Sigmoid colon (tissue), 7 donors: ENCODE results near the gene NLGN4X. TPM values are rescaled to one million over a fixed set of nuclear protein-coding genes. Genes with fewer than 3 reads are reported as not detected.

Experiments used
- DNase-seq: peaks from one replicate; pipeline ENCODE4 v3.0.0-alpha.2; 2019
- H3K27ac ChIP-seq, 4 donors: fragments of 200-600 bp; sonication (generic); one replicate each; pipeline ENCODE4 v1.5.1; 2016 to 2019; ENCODE audit warnings: mild to moderate bottlenecking in 1 of 4
- H3K27me3 ChIP-seq, 3 donors: fragments of 200-600 bp; sonication (generic); one replicate each; pipeline ENCODE4 v1.5.1; 2019; ENCODE audit warnings: mild to moderate bottlenecking in 1 of 3
- H3K36me3 ChIP-seq, 4 donors: fragments of 200-600 bp; sonication (generic); one replicate each; pipeline ENCODE4 v1.5.1; 2016 to 2019
- H3K4me1 ChIP-seq, 4 donors: fragments of 200-600 bp; sonication (generic); one replicate each; pipeline ENCODE4 v1.5.1; 2017 to 2019
- H3K4me3 ChIP-seq, 4 donors: fragments of 200-600 bp; sonication (generic); one replicate each; pipeline ENCODE4 v1.5.1; 2017 to 2019; ENCODE audit warnings: mild to moderate bottlenecking in 2 of 4, moderate library complexity in 1 of 4
- H3K9me3 ChIP-seq, 4 donors: fragments of 200-600 bp in 3 of 4; sonication (generic) in 3 of 4; one replicate each; pipeline versions ENCODE4 v1.5.1 to v1.6.1; 2013 to 2019
- CTCF ChIP-seq, 4 experiments: fragments of 450-650 bp in 3 of 4; fragments of 200-600 bp in 1 of 4; IDR thresholded peaks; one replicate each; pipeline ENCODE4 v1.5.1; 2016 to 2019; ENCODE audit warnings: antibody characterized with exemption in 4 of 4, mild to moderate bottlenecking in 3 of 4, moderate library complexity in 2 of 4
- EP300 ChIP-seq, 4 donors: sonication (generic); formaldehyde crosslinking; IDR thresholded peaks; one replicate each; pipeline ENCODE4 v1.6.1; 2017; ENCODE audit warnings: antibody characterized with exemption in 4 of 4
- POLR2A ChIP-seq, 2 donors: fragments of 450-650 bp; IDR thresholded peaks; one replicate each; pipeline ENCODE4 v1.6.1; 2016; ENCODE audit warnings: antibody characterized with exemption in 2 of 2, mild to moderate bottlenecking in 2 of 2, moderate library complexity in 2 of 2
- POLR2AphosphoS5 ChIP-seq, 4 donors: sonication (generic); formaldehyde crosslinking; IDR thresholded peaks; one replicate each; pipeline ENCODE4 v1.6.1; 2017; ENCODE audit warnings: antibody characterized with exemption in 4 of 4
- WGBS, 2 donors: extraction: QIAGEN DNeasy Blood & Tissue Kit; methylation state at CpG; one replicate each; pipeline ENCODE4 v1.1.7; 2013; 5-methylcytosine and 5-hydroxymethylcytosine counted together
- intact Hi-C: fragments of 100-400 bp; cut with DNase I; formaldehyde crosslinking; loops from one replicate; pipeline ENCODE4 v1.15.1; 2023
- polyA plus RNA-seq, 3 donors: library from polyadenylated mRNA; stranded (reverse); fragments of 200-250 nt; gene quantifications; one replicate each; pipeline ENCODE4 v1.2.3, GENCODE V29; 2013
- total RNA-seq, 4 donors: library from RNA; depleted of rRNA; stranded (reverse); fragments of >200 nt; gene quantifications; one replicate each; pipeline ENCODE4 v1.1.0, GENCODE V29; 2016
- donor health status: healthy with polysubstance abuse.
- donor health status: Bipolar disorder and iron deficiency.
- donor health status: healthy.

The NLGN4X gene
- total and polyA plus RNA-seq, 7 donors, result under 0.01 to 6.4 (median 4.0) TPM; not detected in 1

- no peaks in the 10 kb centered on the region for H3K36me3 ChIP-seq
- no peak overlapping the region for H3K27ac ChIP-seq
- no peaks in the 10 kb centered on the region for H3K4me1 ChIP-seq
- no peak for TF ChIP-seq POLR2AphosphoS5 (IDR thresholded peaks at IDR 0.05)
- no peak for TF ChIP-seq POLR2A (IDR thresholded peaks at IDR 0.05)
- TF ChIP-seq CTCF (IDR thresholded peaks at IDR 0.05), result no peak
- TF ChIP-seq EP300 (IDR thresholded peaks at IDR 0.05), result no peak
- H3K4me3 ChIP-seq, result no peak overlapping the region
- H3K27me3 ChIP-seq, result no peaks in the 10 kb centered on the region
- intact Hi-C loops, result no loop called here
- 45 to 62% methylated on average over 2 of the region's 2 CpGs for WGBS, 2 donors
- DNase-seq, result no peak
- no peaks in the 10 kb centered on the region for H3K9me3 ChIP-seq
These were observed 29.2 kb downstream of the NLGN4X start for GRCh38 chrX:6199486-6199885.

DNA sequence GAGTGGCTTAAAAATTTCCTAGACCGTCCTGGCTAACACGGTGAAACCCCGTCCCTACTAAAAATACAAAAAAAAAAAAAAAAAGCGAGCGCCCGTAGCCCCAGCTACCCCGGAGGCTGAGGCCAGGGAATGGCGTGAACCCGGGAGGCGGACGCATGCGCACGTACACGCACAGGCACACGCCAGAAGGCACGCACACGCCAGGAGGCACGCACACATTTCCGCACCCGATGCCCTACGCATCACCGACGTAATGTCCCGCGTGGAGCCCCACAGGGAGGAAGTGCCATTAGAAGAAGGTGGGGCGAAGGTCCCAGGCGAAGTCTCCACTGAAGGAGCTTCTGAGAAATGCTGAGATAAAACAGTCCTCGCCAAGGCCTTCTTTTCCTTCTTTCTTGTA is 41.4 kb downstream of the NLGN4X start:
- no peaks in the 10 kb centered on the region for H3K36me3 ChIP-seq
- intact Hi-C loops, result no loop called here
- H3K9me3 ChIP-seq, result no peaks in the 10 kb centered on the region
- 95 to 96% methylated on average over 28 of the region's 28 CpGs for WGBS, 2 donors
- no peak overlapping the region for H3K27ac ChIP-seq
- TF ChIP-seq POLR2AphosphoS5 (IDR thresholded peaks at IDR 0.05) (no peak), EP300 (IDR thresholded peaks at IDR 0.05) (no peak)
- H3K4me3 ChIP-seq, result no peak overlapping the region
- no peaks in the 10 kb centered on the region for H3K4me1 ChIP-seq
- no peak for DNase-seq
- H3K27me3 ChIP-seq, result no peaks in the 10 kb centered on the region

DNA sequence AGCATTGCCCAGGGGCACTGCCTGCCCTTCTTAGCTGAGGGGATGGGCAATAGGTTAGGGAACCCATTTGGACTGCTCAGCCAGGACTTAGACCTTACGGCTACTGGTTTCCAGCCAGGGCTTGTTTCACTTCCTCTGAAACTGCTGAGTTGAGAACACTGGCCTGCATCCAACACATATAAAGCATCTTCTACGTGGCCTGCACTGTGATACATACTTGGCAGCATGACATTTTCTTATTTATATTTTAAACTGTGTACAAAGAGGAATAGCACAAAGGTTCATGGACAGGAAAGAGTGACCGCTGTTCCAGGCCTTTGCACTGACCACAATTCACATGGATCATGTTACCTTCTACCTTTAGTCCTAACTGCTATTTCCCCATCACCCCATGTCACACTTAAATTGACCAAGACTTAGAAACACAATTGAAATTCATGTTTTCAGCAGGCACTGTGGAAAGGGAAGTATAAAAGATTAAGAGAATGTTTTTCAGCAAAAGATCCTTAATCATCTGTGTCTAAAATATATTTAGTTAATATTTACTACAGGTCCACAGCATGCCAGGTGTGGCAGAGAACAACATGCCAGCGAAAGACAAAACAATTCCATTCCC is 43.7 kb downstream of the NLGN4X start:
- 28 to 40% methylated on average over 4 of the region's 4 CpGs for WGBS, 2 donors
- no peak overlapping the region for H3K4me3 ChIP-seq
- H3K27ac ChIP-seq, result no peak overlapping the region
- no peak for DNase-seq
- TF ChIP-seq CTCF (IDR thresholded peaks at IDR 0.05), result no peak
- TF ChIP-seq POLR2AphosphoS5 (IDR thresholded peaks at IDR 0.05), result peak in 1 of 4 donors; percentile 12
- H3K9me3 ChIP-seq, result no peaks in the 10 kb centered on the region
- H3K36me3 ChIP-seq, result no peaks in the 10 kb centered on the region
- no peaks in the 10 kb centered on the region for H3K4me1 ChIP-seq
- intact Hi-C loops, result no loop called here
- no peaks in the 10 kb centered on the region for H3K27me3 ChIP-seq

DNA sequence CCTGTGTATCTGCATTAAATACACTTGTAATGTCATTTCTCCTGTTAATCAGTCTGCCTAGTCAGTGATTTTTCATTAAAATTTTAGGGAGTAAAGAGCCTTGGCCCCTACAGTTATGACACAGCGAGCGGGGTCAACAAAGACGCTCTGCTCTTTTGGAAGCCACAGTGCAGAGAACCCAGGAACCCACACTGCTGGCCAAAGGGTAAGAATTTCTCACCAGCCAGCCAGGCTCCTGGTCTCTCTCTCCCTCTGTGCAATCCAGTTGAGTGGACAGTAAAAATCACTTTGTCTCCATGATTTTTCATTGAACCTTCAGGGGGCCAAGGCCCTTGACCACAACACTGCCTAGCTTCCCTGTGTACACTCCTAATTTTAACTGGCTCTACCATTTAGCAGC is 52.8 kb downstream of the NLGN4X start:
- 99 to 100% methylated on average over 3 of the region's 3 CpGs for WGBS, 2 donors
- H3K4me1 ChIP-seq, result no peaks in the 10 kb centered on the region
- H3K27me3 ChIP-seq, result no peaks in the 10 kb centered on the region
- no peak for DNase-seq
- H3K27ac ChIP-seq, result no peak overlapping the region
- no peaks in the 10 kb centered on the region for H3K36me3 ChIP-seq
- intact Hi-C loops, result no loop called here
- H3K4me3 ChIP-seq, result no peak overlapping the region
- H3K9me3 ChIP-seq, result no peaks in the 10 kb centered on the region
- TF ChIP-seq EP300 (IDR thresholded peaks at IDR 0.05), result no peak
- no peak for TF ChIP-seq POLR2A (IDR thresholded peaks at IDR 0.05)
- TF ChIP-seq CTCF (IDR thresholded peaks at IDR 0.05), result no peak
- TF ChIP-seq POLR2AphosphoS5 (IDR thresholded peaks at IDR 0.05), result no peak

- no peak overlapping the region for H3K4me3 ChIP-seq
- TF ChIP-seq CTCF (IDR thresholded peaks at IDR 0.05) (no peak), POLR2A (IDR thresholded peaks at IDR 0.05) (no peak), POLR2AphosphoS5 (IDR thresholded peaks at IDR 0.05) (no peak), EP300 (IDR thresholded peaks at IDR 0.05) (no peak)
- H3K9me3 ChIP-seq, result no peaks in the 10 kb centered on the region
- DNase-seq, result no peak
- H3K27ac ChIP-seq, result no peak overlapping the region
- H3K4me1 ChIP-seq, result no peaks in the 10 kb centered on the region
- intact Hi-C loops, result no loop called here
- no peaks in the 10 kb centered on the region for H3K27me3 ChIP-seq
- H3K36me3 ChIP-seq, result no peaks in the 10 kb centered on the region
These were observed 58.2 kb downstream of the NLGN4X start for GRCh38 chrX:6170424-6170823.
